AG04450 (cell line): ENCODE data around the gene SEPTIN10. TPM values are rescaled to one million over a fixed set of nuclear protein-coding genes. Genes with fewer than 3 reads are reported as not detected.

ENCODE experiments used
- CTCF ChIA-PET: fragments of 300-600, 350-600 bp; formaldehyde crosslinking; extraction: SDS; loops from one replicate; lab custom pipeline; 2022; ENCODE audit warnings: antibody characterized with exemption, inconsistent platforms; lab: Charles Lee
- POLR2A ChIA-PET: fragments of 350-600 bp; formaldehyde crosslinking; extraction: SDS; loops from one replicate; lab custom pipeline; 2021; ENCODE audit warnings: antibody characterized with exemption, inconsistent platforms; lab: Yijun Ruan, JAX
- DNase-seq: peaks from one replicate; pipeline ENCODE4 v3.0.0-alpha.2; 2011; ENCODE audit warnings: low read depth, low spot score
- H3K27ac ChIP-seq: one replicate; pipeline ENCODE4 v1.5.1; 2012; ENCODE audit warnings: low read depth, low read length, control low read depth
- H3K27me3 ChIP-seq: one replicate; pipeline ENCODE4 v1.6.0; 2012; ENCODE audit warnings: low read length; ENCODE audit not compliant: control insufficient read depth, insufficient read depth
- H3K4me3 ChIP-seq: 2 replicates; pipeline ENCODE4 v1.5.1; 2011; ENCODE audit warnings: mild to moderate bottlenecking, low read depth, low read length, control low read depth
- H3K9me3 ChIP-seq: 2 replicates; pipeline ENCODE4 v1.5.1; 2012; ENCODE audit warnings: low read length; ENCODE audit not compliant: control insufficient read depth, insufficient read depth
- CTCF ChIP-seq: IDR thresholded peaks from 2 replicates; pipeline ENCODE4 v1.5.1; 2011; ENCODE audit warnings: low read depth, low read length, control low read depth, inconsistent platforms
- polyA plus RNA-seq: library from polyadenylated mRNA; depleted of rRNA; stranded (reverse); fragments of >200 nt; gene quantifications from 2 replicates; pipeline ENCODE4 v1.2.3, GENCODE V29; 2011

Gene SEPTIN10
- polyA plus RNA-seq, 1 experiment, result 105 TPM

GRCh38 chr2:109633284-109633961 lies 19.7 kb upstream of the SEPTIN10 start:
- no peaks in the 10 kb centered on the region for H3K27me3 ChIP-seq
- H3K4me3 ChIP-seq, result no peak overlapping the region
- ChIA-PET CTCF (no interaction called here), POLR2A (interaction anchor here (0.9 kb wide), 1 partner anchor 18 kb away, joined by 8 read pairs; no protein-coding TSS in a partner anchor)
- DNase-seq, result no peak
- no peak for TF ChIP-seq CTCF
- H3K27ac ChIP-seq, result no peak overlapping the region
- no peaks in the 10 kb centered on the region for H3K9me3 ChIP-seq

- Histone ChIP-seq H3K4me3 (no peak overlapping the region), H3K9me3 (no peaks in the 10 kb centered on the region), H3K27me3 (no peaks in the 10 kb centered on the region), H3K27ac (no peak overlapping the region)
- ChIA-PET POLR2A (interaction anchor here (1.1 kb wide), 1 partner anchor 17 kb away, joined by 3 read pairs; no protein-coding TSS in a partner anchor), CTCF (no interaction called here)
- TF ChIP-seq CTCF, result no peak
- DNase-seq, result no peak
Observed at GRCh38 chr2:109632158-109632789, 18.5 kb upstream of the SEPTIN10 start.

- ChIA-PET CTCF (no interaction called here), POLR2A (interaction anchor here (1.1 kb wide), 1 partner anchor 17 kb away, joined by 3 read pairs; no protein-coding TSS in a partner anchor)
- Histone ChIP-seq H3K9me3 (no peaks in the 10 kb centered on the region), H3K27me3 (peaks cover 3% of the 10 kb centered on the region), H3K4me3 (no peak overlapping the region), H3K27ac (no peak overlapping the region)
- DNase-seq, result no peak
- no peak for TF ChIP-seq CTCF
Observed at GRCh38 chr2:109631741-109632140, 18.0 kb upstream of the SEPTIN10 start.

GRCh38 chr2:109630441-109631430 lies 17.0 kb upstream of the SEPTIN10 start:
- CTCF ChIA-PET, result interaction anchor here (1.6 kb wide), 1 partner anchor 85 kb away, joined by 4 read pairs; no protein-coding TSS in a partner anchor
- no peak for TF ChIP-seq CTCF
- no peaks in the 10 kb centered on the region for H3K9me3 ChIP-seq
- POLR2A ChIA-PET, result no interaction called here
- no peak overlapping the region for H3K27ac ChIP-seq
- no peak overlapping the region for H3K4me3 ChIP-seq
- no peak for DNase-seq
- peaks cover 9% of the 10 kb centered on the region for H3K27me3 ChIP-seq
